ENCODE data around the gene ZNF189.

- TF ChIP-seq CTCF (IDR thresholded peaks at IDR 0.05; ENCODE audit: low read depth, low read length) (no peak), POLR2A (IDR thresholded peaks at IDR 0.05; ENCODE audit: extremely low read depth, insufficient read length) (no peak), MYC (IDR thresholded peaks at IDR 0.05; ENCODE audit: low read depth, low read length) (no peak)
Measured at GRCh38 chr9:101442318-101442717, 43.7 kb downstream of the ZNF189 start.
